ENCODE data around the gene UNCX. TPM values are rescaled to one million over a fixed set of nuclear protein-coding genes. Genes with fewer than 3 reads are reported as not detected.

UNCX gene
- total RNA-seq, 1 donor from 2014 or later: not detected

GRCh38 chr7:1283941-1284742, 51.5 kb downstream of the UNCX start:
- Histone ChIP-seq H3K27ac (no peak overlapping the region), H3K36me3 (no peaks in the 10 kb centered on the region), H3K4me3 (no peak overlapping the region), H3K27me3 (no peaks in the 10 kb centered on the region), H3K4me1 (no peaks in the 10 kb centered on the region), H3K9me3 (no peaks in the 10 kb centered on the region)
- TF ChIP-seq CTCF (IDR thresholded peaks at IDR 0.05) (no peak), POLR2AphosphoS5 (IDR thresholded peaks at IDR 0.05; ENCODE audit: insufficient read depth in 1 of 2, low read depth in 1 of 2) (no peak), POLR2A (IDR thresholded peaks at IDR 0.05) (no peak)
- intact Hi-C loops (cut with DNase I): no loop called here
- no peak for DNase-seq (ENCODE audit: extremely low spot score in 2 of 2)

GRCh38 chr7:1284743-1285458, 52.2 kb downstream of the UNCX start:
- no peaks in the 10 kb centered on the region for H3K36me3 ChIP-seq
- intact Hi-C loops (cut with DNase I): no loop called here
- TF ChIP-seq POLR2AphosphoS5 (IDR thresholded peaks at IDR 0.05; ENCODE audit: insufficient read depth in 1 of 2, low read depth in 1 of 2) (no peak), POLR2A (IDR thresholded peaks at IDR 0.05) (no peak), CTCF (IDR thresholded peaks at IDR 0.05) (no peak)
- no peak overlapping the region for H3K4me3 ChIP-seq
- no peak overlapping the region for H3K27ac ChIP-seq
- H3K4me1 ChIP-seq: peaks cover 5% of the 10 kb centered on the region
- H3K27me3 ChIP-seq: no peaks in the 10 kb centered on the region
- no peak for DNase-seq (ENCODE audit: extremely low spot score in 2 of 2)
- no peaks in the 10 kb centered on the region for H3K9me3 ChIP-seq

- Histone ChIP-seq H3K4me1 (peaks cover 13% of the 10 kb centered on the region), H3K9me3 (no peaks in the 10 kb centered on the region), H3K27me3 (no peaks in the 10 kb centered on the region), H3K4me3 (no peak overlapping the region), H3K36me3 (no peaks in the 10 kb centered on the region), H3K27ac (no peak overlapping the region)
- intact Hi-C loops (cut with DNase I): no loop called here
- TF ChIP-seq POLR2AphosphoS5 (IDR thresholded peaks at IDR 0.05; ENCODE audit: insufficient read depth in 1 of 2, low read depth in 1 of 2) (no peak), POLR2A (IDR thresholded peaks at IDR 0.05) (no peak), CTCF (IDR thresholded peaks at IDR 0.05) (no peak)
- no peak for DNase-seq (ENCODE audit: extremely low spot score in 2 of 2)
Observed at GRCh38 chr7:1285556-1286301, 53.1 kb downstream of the UNCX start.

Other genes with a start within 250 kb of the UNCX start
- 2.0 TPM for gene CYP2W1, start 249.7 kb upstream of the UNCX start, total RNA-seq
- 36.1 TPM for gene GPR146, start 188.3 kb upstream of the UNCX start, total RNA-seq
- 8.3 TPM for gene GPER1, start 144.8 kb upstream of the UNCX start, total RNA-seq
- 30.9 TPM for gene ZFAND2A, start 72.7 kb upstream of the UNCX start, total RNA-seq
- 15.7 TPM for gene MICALL2, start 226.6 kb downstream of the UNCX start, total RNA-seq